Cardiac muscle cell (in vitro differentiated cells and primary cell): ENCODE results near the gene NTRK3. TPM values are rescaled to one million over a fixed set of nuclear protein-coding genes. Genes with fewer than 3 reads are reported as not detected.

Source experiments
- DNase-seq, 2 donors: peaks; one replicate each; pipeline versions ENCODE4 v3.0.0 to v3.0.0-alpha.2; 2010 to 2017; ENCODE audit warnings: low read depth in 1 of 2, low spot score in 1 of 2
- H3K27ac ChIP-seq: fragments of 200-600 bp; sonication (generic); 2 replicates; pipeline ENCODE4 v1.5.1; 2016
- H3K27me3 ChIP-seq: fragments of 200-600 bp; sonication (generic); 2 replicates; pipeline ENCODE4 v1.6.0; 2016; ENCODE audit warnings: control low read depth
- H3K36me3 ChIP-seq: fragments of 200-600 bp; sonication (generic); 2 replicates; pipeline ENCODE4 v1.5.1; 2016; ENCODE audit warnings: control low read depth
- H3K4me1 ChIP-seq: fragments of 200-600 bp; sonication (generic); 2 replicates; pipeline ENCODE4 v1.8.1; 2017; ENCODE audit warnings: low read depth, mild to moderate bottlenecking, mixed run types
- H3K4me3 ChIP-seq: fragments of 200-600 bp; sonication (generic); 2 replicates; pipeline ENCODE4 v1.5.1; 2016; ENCODE audit warnings: mild to moderate bottlenecking
- H3K9me3 ChIP-seq: fragments of 200-600 bp; sonication (generic); 2 replicates; pipeline ENCODE4 v1.5.1; 2017; ENCODE audit warnings: low read depth, mild to moderate bottlenecking, control low read depth
- CTCF ChIP-seq: IDR thresholded peaks from 2 replicates; pipeline ENCODE4 v1.5.1; 2012; ENCODE audit warnings: low read depth, mild to moderate bottlenecking, low read length
- polyA plus RNA-seq: library from polyadenylated mRNA; unstranded; fragments of >200 nt; fragmentation: Nextera tagmentation; extraction: Ambion mirVana; gene quantifications from 2 replicates; pipeline ENCODE4 v1.2.1, GENCODE V29; 2016
- total RNA-seq: library from RNA; depleted of rRNA; stranded (reverse); fragments of >200 nt; gene quantifications from 2 replicates; pipeline ENCODE4 v1.2.3, GENCODE V29; 2016

The NTRK3 gene
- total and polyA plus RNA-seq, 2 experiments from 2014 or later = 3.3 to 6.2 TPM

GRCh38 chr15:88155310-88155709, 101.2 kb downstream of the NTRK3 start:
- Histone ChIP-seq H3K9me3 (no peaks in the 10 kb centered on the region), H3K36me3 (no peaks in the 10 kb centered on the region), H3K27me3 (no peaks in the 10 kb centered on the region), H3K4me3 (no peak overlapping the region), H3K4me1 (no peaks in the 10 kb centered on the region), H3K27ac (no peak overlapping the region)
- no peak for TF ChIP-seq CTCF
- DNase-seq = no peak

- no peak for DNase-seq
- Histone ChIP-seq H3K9me3 (no peaks in the 10 kb centered on the region), H3K27me3 (no peaks in the 10 kb centered on the region), H3K4me3 (no peak overlapping the region), H3K4me1 (no peaks in the 10 kb centered on the region), H3K36me3 (no peaks in the 10 kb centered on the region), H3K27ac (no peak overlapping the region)
- TF ChIP-seq CTCF = no peak
Observed at GRCh38 chr15:88152672-88153071, 103.9 kb downstream of the NTRK3 start.

GRCh38 chr15:88147760-88148159, 108.8 kb downstream of the NTRK3 start:
- Histone ChIP-seq H3K9me3 (no peaks in the 10 kb centered on the region), H3K27ac (no peak overlapping the region), H3K4me1 (no peaks in the 10 kb centered on the region), H3K27me3 (no peaks in the 10 kb centered on the region), H3K4me3 (no peak overlapping the region), H3K36me3 (no peaks in the 10 kb centered on the region)
- DNase-seq = no peak
- no peak for TF ChIP-seq CTCF

GRCh38 chr15:88144921-88145653, 111.5 kb downstream of the NTRK3 start:
- H3K4me3 ChIP-seq = no peak overlapping the region
- H3K9me3 ChIP-seq = no peaks in the 10 kb centered on the region
- H3K27ac ChIP-seq = no peak overlapping the region
- no peaks in the 10 kb centered on the region for H3K27me3 ChIP-seq
- H3K36me3 ChIP-seq = no peaks in the 10 kb centered on the region
- TF ChIP-seq CTCF = no peak
- no peaks in the 10 kb centered on the region for H3K4me1 ChIP-seq
- no peak for DNase-seq

- Histone ChIP-seq H3K36me3 (no peaks in the 10 kb centered on the region), H3K9me3 (no peaks in the 10 kb centered on the region), H3K4me3 (no peak overlapping the region), H3K27ac (no peak overlapping the region), H3K4me1 (no peaks in the 10 kb centered on the region), H3K27me3 (no peaks in the 10 kb centered on the region)
- no peak for DNase-seq
- TF ChIP-seq CTCF = no peak
Observed at GRCh38 chr15:88142121-88142520, 114.4 kb downstream of the NTRK3 start.
